GM21526 (cell line): ENCODE data around the gene SPINK1.
"Not testable (repeated sequence)": the region's sequence is repeated elsewhere in the genome, so short reads cannot be mapped to it uniquely, and the experiment has no call there.

Experiments
- ATAC-seq: cut with Tn5 transposase; IDR thresholded peaks from one replicate; pipeline ENCODE4 v1.9.1; 2021; ENCODE audit warnings: moderate library complexity; ENCODE audit not compliant: unreplicated experiment, low FRiP score

SPINK1 gene

GRCh38 chr5:147831465-147831864 is at the start of gene SPINK1:
TSS of gene SPINK1 (minus strand) at chr5:147831671. CDS start at chr5:147831577, 94 bp downstream.
- ATAC-seq: no peak

DNA sequence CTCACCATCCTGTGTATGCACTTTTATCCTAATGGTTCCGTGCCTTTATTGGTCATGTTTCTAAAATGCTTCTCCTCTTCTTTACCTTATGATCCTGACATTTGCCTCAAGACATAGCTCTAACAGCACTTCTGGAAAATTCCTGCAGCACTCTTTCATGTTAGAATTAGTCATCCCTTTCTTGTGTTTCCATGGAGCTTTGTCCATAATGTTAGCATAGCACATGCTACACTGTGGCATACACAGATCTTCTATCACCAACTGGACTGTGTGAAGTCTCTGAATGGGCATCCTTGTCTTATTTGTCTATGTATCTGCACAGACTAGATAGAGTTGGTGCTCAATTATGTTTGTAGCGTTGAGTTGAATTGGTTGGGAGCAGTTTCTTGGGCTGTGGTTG is 49.0 kb upstream of the SPINK1 start:
- no peak for ATAC-seq

- ATAC-seq: no peak
These were observed 48.3 kb upstream of the SPINK1 start for GRCh38 chr5:147879784-147880183.

- no peak for ATAC-seq
These were observed 46.7 kb upstream of the SPINK1 start, which contains the start of gene SCGB3A2 for GRCh38 chr5:147878066-147878759. TSS of gene SCGB3A2 (plus strand) at chr5:147878711. CDS start at chr5:147878804, 93 bp downstream.

GRCh38 chr5:147876626-147877025 is 45.2 kb upstream of the SPINK1 start:
- no peak for ATAC-seq

DNA sequence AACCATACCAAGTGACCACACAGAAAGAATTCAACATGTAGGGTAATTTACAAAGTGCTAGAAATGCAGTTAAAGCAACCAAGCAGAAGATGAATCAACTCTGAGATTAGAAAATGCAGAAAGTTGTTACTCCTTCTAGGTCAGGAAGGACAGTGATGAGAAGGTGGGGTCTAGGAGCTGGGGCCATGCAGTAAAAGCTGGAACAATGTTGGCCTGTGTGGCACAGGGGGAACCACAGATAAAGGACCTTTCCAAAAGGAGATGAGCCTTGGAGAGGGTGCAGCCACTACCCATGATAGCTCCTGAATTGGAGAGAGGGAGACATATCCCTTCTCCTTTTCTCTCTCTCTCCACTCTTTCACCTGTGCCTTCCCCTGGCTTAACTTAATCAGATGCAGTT is 44.7 kb upstream of the SPINK1 start:
- no peak for ATAC-seq

- no peak for ATAC-seq
These were observed 43.5 kb upstream of the SPINK1 start for GRCh38 chr5:147874910-147875367.

DNA sequence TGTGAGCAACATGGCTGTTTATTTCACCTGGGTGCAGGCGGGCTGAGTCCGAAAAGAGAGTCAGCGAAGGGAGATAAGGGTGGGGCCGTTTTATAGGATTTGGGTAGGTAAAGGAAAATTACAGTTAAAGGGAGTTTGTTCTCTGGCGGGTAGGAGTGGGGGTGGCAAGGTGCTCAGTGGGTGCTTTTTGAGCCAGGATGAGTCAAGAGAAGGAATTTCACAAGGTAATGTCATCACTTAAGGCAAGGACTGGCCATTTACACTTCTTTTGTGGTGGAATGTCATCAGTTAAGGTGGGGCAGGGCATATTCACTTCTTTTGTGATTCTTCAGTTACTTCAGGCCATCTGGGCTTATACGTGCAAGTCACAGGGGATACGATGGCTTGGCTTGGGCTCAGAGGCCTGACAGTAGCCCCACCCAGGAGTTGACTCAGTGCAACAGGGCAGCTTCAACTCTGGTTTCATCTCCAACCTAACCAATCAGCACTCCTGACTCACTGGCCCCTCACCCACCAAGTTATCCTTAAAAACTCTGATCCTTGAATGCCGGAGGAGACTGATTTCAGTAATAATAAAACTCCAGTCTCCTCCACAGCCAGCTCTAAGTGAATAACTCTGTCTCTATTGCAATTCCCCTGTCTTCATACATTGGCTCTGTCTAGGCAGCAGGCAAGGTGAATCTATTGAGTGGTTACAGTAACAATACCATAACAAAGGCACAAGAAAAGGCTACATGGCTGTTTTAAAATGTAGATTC is 42.8 kb upstream of the SPINK1 start:
- ATAC-seq: not testable (repeated sequence)

- not testable (repeated sequence) for ATAC-seq
These were observed 41.4 kb upstream of the SPINK1 start for GRCh38 chr5:147872744-147873435.

DNA sequence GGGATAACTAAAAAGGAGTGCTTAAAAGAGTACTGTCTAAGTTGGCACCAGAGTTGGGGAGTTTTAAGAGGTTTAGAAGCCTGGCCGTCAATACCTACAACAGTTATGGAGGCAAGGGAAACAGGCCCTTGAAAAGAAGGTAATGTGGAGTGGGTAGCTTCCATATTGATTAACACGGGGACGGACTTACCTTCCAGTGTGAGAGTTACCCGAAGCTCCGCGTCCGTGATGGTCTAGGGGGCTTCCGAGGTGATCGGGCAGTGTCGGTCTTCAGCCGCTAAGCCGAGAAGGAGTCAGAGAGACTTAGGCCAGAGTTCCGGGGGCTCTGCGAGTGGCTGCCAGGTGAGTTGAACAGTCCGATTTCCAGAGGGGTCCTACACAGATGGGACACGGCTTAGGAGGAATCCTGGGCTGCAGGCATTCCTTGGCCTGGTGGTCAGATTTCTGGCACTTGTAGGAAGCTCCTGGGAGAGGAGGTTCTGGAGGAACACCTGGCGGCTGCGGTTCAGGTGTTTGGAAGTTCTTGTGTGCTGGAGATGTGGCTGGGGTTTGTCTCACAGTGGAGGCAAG is 40.6 kb upstream of the SPINK1 start:
- ATAC-seq: not testable (repeated sequence)

DNA sequence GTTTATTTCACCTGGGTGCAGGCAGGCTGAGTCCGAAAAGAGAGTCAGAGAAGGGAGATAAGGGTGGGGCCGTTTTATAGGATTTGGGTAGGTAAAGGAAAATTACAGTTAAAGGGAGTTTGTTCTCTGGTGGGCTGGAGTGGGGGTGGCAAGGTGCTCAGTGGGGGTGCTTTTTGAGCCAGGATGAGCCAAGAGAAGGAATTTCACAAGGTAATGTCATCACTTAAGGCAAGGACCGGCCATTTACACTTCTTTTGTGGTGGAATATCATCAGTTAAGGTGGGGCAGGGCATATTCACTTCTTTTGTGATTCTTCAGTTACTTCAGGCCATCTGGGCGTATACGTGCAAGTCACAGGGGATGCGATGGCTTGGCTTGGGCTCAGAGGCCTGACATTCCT is 38.4 kb upstream of the SPINK1 start:
- ATAC-seq: not testable (repeated sequence)

- ATAC-seq: no peak
These were observed 37.6 kb upstream of the SPINK1 start for GRCh38 chr5:147869112-147869511.

- ATAC-seq: no peak
These were observed 32.1 kb upstream of the SPINK1 start for GRCh38 chr5:147863454-147864158.

DNA sequence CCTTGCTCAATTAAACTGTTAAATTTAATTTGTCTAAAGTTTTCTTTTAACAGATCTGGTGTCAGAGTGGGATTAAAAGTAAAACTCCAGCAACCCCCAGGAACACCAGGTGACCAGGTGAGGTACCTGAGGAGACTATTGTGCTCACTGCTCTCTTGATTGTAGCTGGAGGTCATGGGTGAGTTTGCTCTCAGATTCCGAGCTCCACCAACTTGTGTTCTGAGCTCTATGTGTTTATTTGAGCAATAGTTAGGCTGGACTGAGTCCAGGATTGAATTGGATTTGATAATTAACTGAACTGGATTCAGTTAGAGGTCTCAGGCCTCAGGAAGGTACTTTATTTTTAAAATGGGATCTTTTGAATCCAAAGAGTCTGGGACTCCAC is 29.2 kb upstream of the SPINK1 start:
- no peak for ATAC-seq

GRCh38 chr5:147859962-147860640 is 28.6 kb upstream of the SPINK1 start:
- ATAC-seq: no peak

DNA sequence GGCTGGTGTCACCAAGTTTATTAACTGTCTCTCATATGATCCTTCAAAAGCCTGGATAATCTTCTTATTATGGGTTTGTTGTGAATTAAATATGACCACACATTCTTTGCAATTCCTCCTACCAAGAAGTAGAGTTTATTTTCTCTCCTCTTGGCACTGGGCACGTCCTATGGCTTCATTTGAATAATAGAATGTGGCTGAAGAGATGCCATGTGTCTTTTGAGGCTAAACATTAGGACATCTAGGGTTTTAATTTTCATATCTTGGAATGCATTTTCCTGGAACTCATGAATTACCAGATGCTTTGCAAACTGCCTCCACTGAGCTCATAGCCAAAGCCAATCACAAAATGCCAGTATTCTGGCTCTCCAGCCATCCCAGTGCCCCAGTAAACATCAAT is 27.1 kb upstream of the SPINK1 start:
- no peak for ATAC-seq

- ATAC-seq: peak; percentile 96
These were observed 26.0 kb upstream of the SPINK1 start for GRCh38 chr5:147857302-147858129.

DNA sequence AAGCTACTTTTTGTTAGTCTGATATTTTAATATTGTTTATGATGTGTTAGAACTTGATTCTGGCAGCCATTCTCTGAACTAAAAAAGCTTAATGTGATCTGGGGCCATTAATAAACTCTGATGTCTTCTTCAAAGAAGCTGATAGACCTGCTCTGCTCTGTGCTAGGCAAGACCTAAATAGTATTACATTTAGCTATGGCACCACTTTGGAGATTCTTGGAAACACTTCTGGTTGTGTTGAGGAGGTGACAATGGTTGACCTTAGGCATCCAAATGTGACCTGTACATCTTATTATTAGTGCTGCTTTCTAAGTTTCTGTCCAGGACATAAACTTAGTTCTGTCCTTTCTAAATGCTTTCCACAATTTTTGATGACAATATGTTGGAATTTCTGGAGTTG is 25.3 kb upstream of the SPINK1 start:
- ATAC-seq: no peak

GRCh38 chr5:147855774-147856069 is 24.3 kb upstream of the SPINK1 start:
- ATAC-seq: no peak
